Stimulated activated CD8-positive, alpha-beta memory T cell treated with anti-CD3 and anti-CD28 coated beads, Interleukin-4, amount 100 ng/mL, for 24 hours (primary cell): ENCODE measurements around the gene CASTOR2.
"Not testable (repeated sequence)": the region's sequence is repeated elsewhere in the genome, so short reads cannot be mapped to it uniquely, and the experiment has no call there.

ENCODE experiments used
- DNase-seq: peaks from one replicate; pipeline ENCODE4 v3.0.0-alpha.2; 2020; ENCODE audit warnings: low read depth

Gene CASTOR2

GRCh38 chr7:75054744-75055143, 90.2 kb downstream of the CASTOR2 start:
- DNase-seq, result no peak

DNA sequence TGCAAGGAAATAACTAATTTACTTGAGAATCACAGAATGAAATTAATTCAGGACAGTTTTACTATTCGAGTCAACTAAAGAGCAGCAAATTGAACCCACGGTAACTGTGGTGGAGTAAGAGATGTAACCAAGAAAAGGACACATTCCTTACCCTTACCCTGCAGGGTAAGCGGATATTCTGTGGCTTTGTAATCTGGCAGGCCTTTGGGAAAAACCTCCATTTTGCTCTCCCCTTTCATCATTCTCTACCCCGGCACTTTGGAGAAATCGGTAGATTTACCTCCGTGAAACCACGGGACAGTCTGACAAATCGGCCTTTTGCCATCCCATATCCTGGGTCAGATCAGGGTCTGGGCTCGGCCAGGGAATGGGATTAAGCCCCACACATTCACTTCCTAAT, 90.7 kb downstream of the CASTOR2 start:
- no peak for DNase-seq

DNA sequence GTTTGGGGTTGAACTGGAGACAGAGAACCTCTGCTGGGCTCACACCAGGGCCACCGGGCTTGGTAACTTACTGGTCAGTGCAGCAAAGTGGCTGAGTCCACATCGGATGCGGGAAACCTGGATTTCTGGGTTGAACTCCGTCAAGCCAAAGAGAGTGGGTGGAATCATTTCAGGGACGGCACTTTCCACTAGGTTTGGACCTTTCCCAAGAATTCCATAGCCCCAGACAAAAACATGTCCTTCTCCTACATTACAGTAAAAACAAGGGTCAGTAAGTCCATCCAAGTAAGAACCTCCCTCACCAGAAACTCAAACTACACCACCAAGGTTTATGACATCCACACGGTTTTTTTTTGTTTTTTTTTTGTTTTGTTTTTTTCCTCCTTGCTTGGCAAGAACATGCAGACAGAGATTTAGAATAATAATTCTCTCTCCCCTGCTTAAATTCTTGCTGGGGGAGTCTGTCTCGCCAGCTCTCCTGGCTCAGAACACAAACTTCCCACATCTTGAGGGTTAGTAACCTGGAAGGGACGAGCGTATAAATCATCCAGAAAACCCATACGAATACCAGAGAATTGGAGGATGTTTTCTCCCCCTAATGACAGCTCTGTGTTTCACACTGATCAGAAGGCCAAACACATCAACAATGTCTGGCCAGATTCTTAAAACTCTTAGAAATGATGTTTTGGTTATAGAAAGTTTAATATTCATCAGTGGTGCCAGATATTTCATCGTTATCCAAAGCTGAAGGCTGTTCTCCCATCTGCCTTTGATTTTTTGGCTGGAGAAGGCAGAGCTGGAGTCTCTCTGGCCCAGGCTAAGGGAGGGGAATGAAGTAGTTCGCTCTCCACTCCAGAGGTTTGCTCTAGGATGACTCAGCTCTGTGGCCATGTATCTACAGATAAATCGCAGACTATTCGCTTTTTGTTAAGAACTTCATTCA, 91.6 kb downstream of the CASTOR2 start:
- no peak for DNase-seq

GRCh38 chr7:75058406-75058805, 93.9 kb downstream of the CASTOR2 start:
- DNase-seq, result no peak

DNA sequence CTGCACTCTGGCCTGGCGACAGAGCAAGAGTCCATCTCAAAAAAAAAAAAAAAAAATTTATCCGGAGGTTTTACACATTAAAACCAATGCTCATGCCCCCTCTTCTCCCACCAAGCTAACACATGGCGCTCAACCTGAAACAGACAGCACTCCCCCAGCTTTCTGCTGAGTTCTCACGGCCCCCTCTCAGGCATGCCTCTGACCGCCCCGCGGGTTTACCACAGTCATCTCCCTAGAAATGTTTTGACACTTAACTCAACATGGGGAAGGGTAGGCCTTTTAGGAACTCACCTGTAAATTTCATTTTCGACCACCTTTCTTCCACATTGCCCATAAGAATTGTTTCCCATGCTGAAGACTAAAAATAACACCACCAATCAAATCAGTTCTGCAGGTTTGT, 99.8 kb downstream of the CASTOR2 start:
- no peak for DNase-seq

- no peak for DNase-seq
Observed at GRCh38 chr7:75064801-75065200, 100.3 kb downstream of the CASTOR2 start.

DNA sequence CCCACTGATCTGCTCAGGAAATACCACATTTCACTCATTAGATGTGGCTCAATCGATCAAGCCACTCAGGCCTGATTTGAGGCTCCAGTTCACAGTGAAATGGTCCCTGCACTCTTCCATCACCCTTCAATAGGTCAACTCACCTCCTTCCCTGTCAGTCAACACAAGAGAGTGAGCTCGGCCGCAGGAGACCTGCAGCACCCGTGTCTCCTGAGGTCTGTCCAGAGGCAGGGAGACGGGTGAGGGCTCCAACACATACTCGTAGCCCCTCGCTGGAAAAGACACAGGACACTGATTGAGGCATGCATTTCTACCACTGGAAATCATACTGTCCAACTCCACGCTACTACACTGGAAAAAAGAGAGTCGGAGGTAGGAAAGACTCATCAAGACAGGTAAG, 102.0 kb downstream of the CASTOR2 start:
- DNase-seq, result no peak

GRCh38 chr7:75072981-75073283, 108.4 kb downstream of the CASTOR2 start:
- DNase-seq, result no peak

DNA sequence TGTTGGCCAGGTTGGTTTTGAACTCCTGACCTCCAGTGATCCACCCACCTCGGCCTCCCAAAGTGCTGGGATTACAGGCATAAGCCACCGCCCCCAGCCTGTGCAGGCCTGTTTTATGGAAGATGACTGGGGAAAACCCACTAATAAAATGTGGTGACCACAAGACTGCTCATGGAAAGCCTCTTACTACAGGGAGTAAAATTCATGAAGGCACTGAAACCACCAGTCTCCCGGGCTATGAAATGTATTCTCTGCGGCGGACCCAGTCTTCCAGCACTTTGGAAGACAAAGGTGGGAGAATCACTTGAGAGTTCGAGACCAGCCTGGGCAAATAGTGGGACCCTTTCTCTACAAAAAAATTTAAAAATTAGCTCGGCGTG, 109.7 kb downstream of the CASTOR2 start:
- not testable (repeated sequence) for DNase-seq
